Spleen (tissue), 11 donors: Measurements from ENCODE around the gene DNAJC30. TPM values are rescaled to one million over a fixed set of nuclear protein-coding genes. Genes with fewer than 3 reads are reported as not detected.
"Not testable (repeated sequence)": the region's sequence is repeated elsewhere in the genome, so short reads cannot be mapped to it uniquely, and the experiment has no call there.

Source experiments
- DNase-seq: peaks from one replicate; pipeline ENCODE4 v3.0.0-alpha.2; 2020
- H3K27ac ChIP-seq, 8 donors: fragments of 200-600 bp; sonication (generic) in 7 of 8; 1 replicate in 4 of 8; 2 replicates in 4 of 8; pipeline versions ENCODE4 v1.5.0 to v1.8.0; 2016 to 2021; ENCODE audit warnings: inconsistent platforms in 4 of 8, mild to moderate bottlenecking in 4 of 8, moderate library complexity in 1 of 8
- H3K27me3 ChIP-seq, 7 donors: fragments of 200-600 bp; sonication (generic) in 6 of 7; replicated peaks in 1 of 7; 1 replicate in 4 of 7; 2 replicates in 3 of 7; pipeline versions ENCODE4 v1.5.0 to v1.8.0; 2016 to 2021; ENCODE audit warnings: inconsistent platforms in 3 of 7, mild to moderate bottlenecking in 1 of 7
- H3K36me3 ChIP-seq, 6 donors: fragments of 200-600 bp; sonication (generic) in 5 of 6; 1 replicate in 4 of 6; 2 replicates in 2 of 6; pipeline versions ENCODE4 v1.5.0 to v1.8.0; 2016 to 2021; ENCODE audit warnings: inconsistent platforms in 2 of 6
- H3K4me1 ChIP-seq, 6 donors: fragments of 200-600 bp; sonication (generic) in 5 of 6; 1 replicate in 3 of 6; 2 replicates in 3 of 6; pipeline versions ENCODE4 v1.5.0 to v1.8.0; 2016 to 2021; ENCODE audit warnings: inconsistent platforms in 3 of 6
- H3K4me3 ChIP-seq, 8 donors: fragments of 200-600 bp; sonication (generic) in 7 of 8; 1 replicate in 4 of 8; 2 replicates in 4 of 8; pipeline versions ENCODE4 v1.5.0 to v1.8.0; 2016 to 2021; ENCODE audit warnings: inconsistent platforms in 4 of 8, mild to moderate bottlenecking in 4 of 8, moderate library complexity in 2 of 8
- H3K9me3 ChIP-seq, 8 donors: fragments of 200-600 bp; sonication (generic) in 7 of 8; 1 replicate in 4 of 8; 2 replicates in 4 of 8; pipeline versions ENCODE4 v1.5.0 to v1.8.0; 2016 to 2021; ENCODE audit warnings: inconsistent platforms in 4 of 8
- CTCF ChIP-seq, 11 experiments: fragments of 200-600 bp in 7 of 11; fragments of 450-650 bp in 4 of 11; sonication (generic) in 4 of 11; IDR thresholded peaks in 8 of 11; conservative IDR thresholded peaks in 3 of 11; 1 replicate in 7 of 11; 2 replicates in 4 of 11; pipeline versions ENCODE4 v1.4.0 to v1.8.0; 2016 to 2021; ENCODE audit warnings: antibody characterized with exemption in 11 of 11, inconsistent platforms in 4 of 11, mild to moderate bottlenecking in 1 of 11
- POLR2A ChIP-seq, 3 donors: fragments of 450-650 bp; IDR thresholded peaks; one replicate each; pipeline ENCODE4 v1.5.1; 2017; ENCODE audit warnings: antibody characterized with exemption in 3 of 3, mild to moderate bottlenecking in 1 of 3
- POLR2AphosphoS5 ChIP-seq, 3 donors: sonication (generic); formaldehyde crosslinking; IDR thresholded peaks; one replicate each; pipeline ENCODE4 v1.5.1; 2017; ENCODE audit warnings: antibody characterized with exemption in 3 of 3
- WGBS, 5 donors: extraction: QIAGEN DNeasy Blood & Tissue Kit in 3 of 5; methylation state at CpG; one replicate each; pipeline versions ENCODE4 v1.1.5 to v1.1.7; 2013 to 2018; 5-methylcytosine and 5-hydroxymethylcytosine counted together
- intact Hi-C: fragments of 100-400 bp; cut with DNase I; formaldehyde crosslinking; loops from one replicate; pipeline ENCODE4 v1.15.0; 2023; ENCODE audit warnings: low total_unique reads
- polyA plus RNA-seq, 3 donors: library from polyadenylated mRNA; stranded (reverse); fragments of 200-250 nt; gene quantifications; one replicate each; pipeline ENCODE4 v1.2.1, GENCODE V29; 2013
- total RNA-seq, 7 donors: library from RNA; depleted of rRNA in 3 of 7; stranded (reverse); fragments of >200 nt in 3 of 7; fragmentation: NEBNext Ultra II Directional in 4 of 7; extraction: Animal tissue kit (Norgen Biotek cat#: 25700) in 4 of 7; gene quantifications; one replicate each; pipeline versions ENCODE4 v1.1.0 to v1.2.1, GENCODE V29; 2016 to 2021
- donor health status: healthy with polysubstance abuse.
- donor health status: DM: no; HTN: no; CAD: no; lungs with moderate emphysema.
- donor health status: DM: no; HTN: no; CAD: no.
- donor health status: Bipolar disorder and iron deficiency.
- donor health status: healthy.
- donor health status: DM: no; HTN: no; CAD: no.
- donor health status: DM: yes; HTN: yes; CAD: no.

The DNAJC30 gene
- total and polyA plus RNA-seq, 10 donors = 5.6 to 12.7 (median 8.7) TPM

DNA sequence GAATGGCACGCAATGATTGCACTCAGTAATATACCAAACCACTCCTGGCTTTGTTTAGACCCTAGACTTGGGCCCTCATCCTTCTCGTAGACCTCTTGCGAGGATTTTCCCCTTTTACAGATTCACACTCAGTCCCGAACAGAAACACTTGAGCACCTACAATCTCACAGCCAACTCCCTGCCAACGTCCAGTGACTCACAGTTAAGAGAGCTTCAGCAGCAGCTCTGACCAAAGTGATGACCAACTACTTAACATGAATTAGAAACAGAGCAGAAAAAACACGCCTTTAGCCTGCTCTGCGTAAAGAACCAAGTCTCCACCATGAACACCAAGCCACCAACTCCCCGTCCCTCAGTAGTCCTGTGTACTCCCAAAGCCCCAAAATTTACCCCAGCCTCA, 2.2 kb downstream of the DNAJC30 start:
- 74 to 91% (median 80%) methylated on average over 8 of the region's 8 CpGs for WGBS, 5 donors
- intact Hi-C loops = loop anchor here (10.0 kb wide), 1 partner anchor 54 kb away; the partner anchor contains the start of gene ABHD11
- no peak for DNase-seq
- Histone ChIP-seq H3K27ac (no peak overlapping the region), H3K4me1 (peaks cover 20 to 65% (median 42%) of the 10 kb centered on the region in 6 donors), H3K27me3 (no peaks in the 10 kb centered on the region), H3K9me3 (no peaks in the 10 kb centered on the region), H3K36me3 (peaks cover 0 to 29% (median 9%) of the 10 kb centered on the region in 6 donors), H3K4me3 (no peak overlapping the region)
- no peak for TF ChIP-seq POLR2AphosphoS5 (IDR thresholded peaks at IDR 0.05)
- no peak for TF ChIP-seq CTCF (IDR thresholded peaks at IDR 0.05 in 8 of 11, conservative IDR thresholded peaks at IDR 0.05 in 3 of 11)
- no peak for TF ChIP-seq POLR2A (IDR thresholded peaks at IDR 0.05)

DNA sequence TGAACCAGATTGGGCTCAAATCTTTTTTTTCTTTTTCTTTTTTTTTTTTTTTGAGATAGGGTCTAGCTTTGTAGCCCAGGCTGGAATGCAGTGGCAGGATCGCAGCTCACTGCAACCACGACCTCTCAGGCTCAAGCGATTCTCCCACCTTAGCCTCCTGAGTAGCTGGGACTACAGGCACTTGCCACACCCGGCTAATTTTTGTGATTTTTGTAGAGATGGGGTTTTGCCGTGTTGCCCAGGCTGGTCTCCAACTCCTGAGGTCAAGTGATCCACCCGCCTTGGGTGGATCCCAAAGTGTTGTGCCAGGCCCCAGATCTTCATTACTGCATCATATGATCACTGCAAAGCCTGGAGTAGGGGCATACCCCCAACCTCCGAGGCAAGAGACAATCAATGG, 2.8 kb downstream of the DNAJC30 start:
- Histone ChIP-seq H3K27ac (no peak overlapping the region), H3K4me3 (no peak overlapping the region), H3K36me3 (peaks cover 0 to 29% (median 9%) of the 10 kb centered on the region in 6 donors), H3K9me3 (no peaks in the 10 kb centered on the region), H3K27me3 (no peaks in the 10 kb centered on the region), H3K4me1 (peaks cover 19 to 60% (median 42%) of the 10 kb centered on the region in 6 donors)
- intact Hi-C loops = loop anchor here (10.0 kb wide), 1 partner anchor 54 kb away; the partner anchor contains the start of gene ABHD11
- 84 to 90% (median 89%) methylated on average over 7 of the region's 7 CpGs for WGBS, 5 donors
- no peak for DNase-seq
- TF ChIP-seq CTCF (IDR thresholded peaks at IDR 0.05 in 8 of 11, conservative IDR thresholded peaks at IDR 0.05 in 3 of 11) = no peak
- TF ChIP-seq POLR2A (IDR thresholded peaks at IDR 0.05) = no peak
- TF ChIP-seq POLR2AphosphoS5 (IDR thresholded peaks at IDR 0.05) = no peak

- Histone ChIP-seq H3K4me1 (peaks cover 16 to 52% (median 38%) of the 10 kb centered on the region in 6 donors), H3K27ac (no peak overlapping the region), H3K4me3 (no peak overlapping the region), H3K9me3 (no peaks in the 10 kb centered on the region), H3K27me3 (no peaks in the 10 kb centered on the region), H3K36me3 (peaks cover 0 to 29% (median 9%) of the 10 kb centered on the region in 6 donors)
- intact Hi-C loops = loop anchor here (10.0 kb wide), 1 partner anchor 55 kb away; the partner anchor contains the start of gene ABHD11
- no peak for DNase-seq
- 79 to 100% (median 98%) methylated on average over 2 of the region's 2 CpGs for WGBS, 5 donors
- no peak for TF ChIP-seq CTCF (IDR thresholded peaks at IDR 0.05 in 8 of 11, conservative IDR thresholded peaks at IDR 0.05 in 3 of 11)
- no peak for TF ChIP-seq POLR2A (IDR thresholded peaks at IDR 0.05)
- no peak for TF ChIP-seq POLR2AphosphoS5 (IDR thresholded peaks at IDR 0.05)
These were observed 3.5 kb downstream of the DNAJC30 start for GRCh38 chr7:73679709-73680108.

GRCh38 chr7:73678862-73679261, 4.4 kb downstream of the DNAJC30 start:
- no peak for TF ChIP-seq POLR2A (IDR thresholded peaks at IDR 0.05)
- no peak for TF ChIP-seq CTCF (IDR thresholded peaks at IDR 0.05 in 8 of 11, conservative IDR thresholded peaks at IDR 0.05 in 3 of 11)
- TF ChIP-seq POLR2AphosphoS5 (IDR thresholded peaks at IDR 0.05) = no peak
- no peak overlapping the region for H3K4me3 ChIP-seq
- H3K36me3 ChIP-seq = peaks cover 0 to 29% (median 9%) of the 10 kb centered on the region in 6 donors
- no peaks in the 10 kb centered on the region for H3K9me3 ChIP-seq
- 89 to 95% (median 93%) methylated on average over 6 of the region's 6 CpGs for WGBS, 5 donors
- peaks cover 16 to 43% (median 30%) of the 10 kb centered on the region in 6 donors for H3K4me1 ChIP-seq
- no peaks in the 10 kb centered on the region for H3K27me3 ChIP-seq
- DNase-seq = no peak
- no peak overlapping the region for H3K27ac ChIP-seq
- intact Hi-C loops = no loop called here

GRCh38 chr7:73676062-73676461, 7.2 kb downstream of the DNAJC30 start:
- H3K27ac ChIP-seq, DNase-seq, H3K4me3 ChIP-seq, intact Hi-C loops, H3K27me3 ChIP-seq, H3K9me3 ChIP-seq: not testable (repeated sequence)
- Histone ChIP-seq H3K36me3 (peaks cover 0 to 29% (median 9%) of the 10 kb centered on the region in 6 donors), H3K4me1 (peaks cover 0 to 21% (median 11%) of the 10 kb centered on the region in 6 donors)
- 80 to 87% (median 86%) methylated on average over 9 of the region's 9 CpGs for WGBS, 5 donors
